ENCODE data around the gene MACROH2A1. TPM values are rescaled to one million over a fixed set of nuclear protein-coding genes. Genes with fewer than 3 reads are reported as not detected.
A peak's percentile ranks its signal among the peaks of the same experiment; 100 is the strongest.

Gene MACROH2A1
- total and polyA plus RNA-seq, 2 of the 4 experiments (the other 2 are of a cell fraction) = 122 to 126 TPM

GRCh38 chr5:135385576-135385975, 13.5 kb downstream of the MACROH2A1 start:
- Histone ChIP-seq H3K4me2 (ENCODE audit: low read depth, low read length) (no peak overlapping the region), H4K5ac (ENCODE audit: low read depth, low read length) (no peak overlapping the region), H2AK9ac (replicated peaks; ENCODE audit: low read depth, low read length, poor library complexity) (no peak overlapping the region), H3K27ac (ENCODE audit: insufficient read depth, low read length) (no peak overlapping the region), H4K20me1 (ENCODE audit: insufficient read depth, low read length) (peaks cover 48% of the 10 kb centered on the region), H3K79me1 (ENCODE audit: low read depth in 1 of 2, low read length in 2 of 2) (peaks cover 59 to 86% of the 10 kb centered on the region in 2 experiments), H3K9me1 (ENCODE audit: insufficient read depth, low read length) (peaks cover 55% of the 10 kb centered on the region), H3K23ac (ENCODE audit: low read depth, low read length) (no peak overlapping the region; the same call in 1 of the 2 replicates), H2BK120ac (ENCODE audit: low read depth, low read length) (no peak overlapping the region), H3K14ac (replicated peaks; ENCODE audit: low read depth, low read length) (peak overlapping the region; percentile 38; the same call in 1 of the 2 replicates), H4K8ac (ENCODE audit: low read depth in 2 of 2, low read length in 2 of 2) (no peak overlapping the region), H3K56ac (ENCODE audit: extremely low read depth, insufficient read depth, low read length) (no peak overlapping the region), H3K27me3 (ENCODE audit: control insufficient read depth, insufficient read depth, low read length) (no peaks in the 10 kb centered on the region), H3K4ac (ENCODE audit: low read depth, low read length) (no peak overlapping the region), H3K9ac (ENCODE audit: low read depth, low read length) (no peak overlapping the region), H2BK20ac (ENCODE audit: low read depth, low read length) (no peak overlapping the region), H3K36me3 (ENCODE audit: control insufficient read depth, insufficient read depth, low read length) (peaks cover 46% of the 10 kb centered on the region), H2AFZ (replicated peaks; ENCODE audit: low read length, poor library complexity) (no peak overlapping the region), H3K18ac (ENCODE audit: low read depth, low read length) (no peak overlapping the region), H3K4me3 (ENCODE audit: insufficient read depth, low read depth, low read length) (no peak overlapping the region), H4K91ac (ENCODE audit: insufficient read depth, low read depth, low read length) (no peak overlapping the region; the same call in 1 of the 2 replicates), H2BK5ac (ENCODE audit: low read depth, low read length, poor library complexity, severe bottlenecking) (no peak overlapping the region), H2BK15ac (ENCODE audit: low read depth, low read length) (no peak overlapping the region), H3K9me3 (ENCODE audit: control insufficient read depth, insufficient read depth, low read length) (no peaks in the 10 kb centered on the region), H2AK5ac (ENCODE audit: low read depth, low read length) (peak overlapping the region; percentile 69; the same call in 1 of the 2 replicates), H3K4me1 (ENCODE audit: control insufficient read depth, insufficient read depth, low read length) (peaks cover 28% of the 10 kb centered on the region)
- intact Hi-C loops (cut with micrococcal nuclease) (no loop called here), in situ Hi-C loops (cut with MboI; ENCODE audit: low sequenced_read_pairs) (no loop called here), dilution Hi-C loops (cut with HindIII; ENCODE audit: low sequenced_read_pairs, unreplicated experiment) (no loop called here)
- ChIA-PET POLR2A (ENCODE audit: unreplicated experiment) (no interaction called here), CTCF (no interaction called here)
- WGBS, 2 experiments (ENCODE audit: extremely low coverage in 2 of 2, insufficient read length in 1 of 2) = no CpG with 5 or more reads among the region's 3 CpGs
- ATAC-seq (ENCODE audit: low read depth) (no peak), DNase-seq (no peak)
- TF ChIP-seq MAZ (IDR thresholded peaks at IDR 0.05; ENCODE audit: borderline replicate concordance, low read depth, low read length) (no peak), POLR2A (IDR thresholded peaks at IDR 0.05; ENCODE audit: low read depth, low read length) (no peak), MAFK (IDR thresholded peaks at IDR 0.05; ENCODE audit: low read depth, low read length) (no peak)
- BruUV-seq (replicated peaks) = no TSS peak

All from IMR-90 (cell line).